ENCODE data around the gene ABT1.

- TF ChIP-seq CTCF (IDR thresholded peaks at IDR 0.05; ENCODE audit: low read length): 0 out of 2 replicates have a peak, but pooled peaks have one; percentile 4
- TF ChIP-seq EZH2phosphoT487 (IDR thresholded peaks at IDR 0.05; ENCODE audit: low read length): no peak
Observed at GRCh38 chr6:26550250-26550993, 46.3 kb upstream of the ABT1 start.

All from MM.1S (cell line).